Stimulated activated CD4-positive, alpha-beta T cell treated with anti-CD3 and anti-CD28 coated beads, Interleukin-15, amount 100 ng/mL, for 48 hours (primary cell): ENCODE measurements around the gene S100B.

ENCODE experiments used
- DNase-seq, 2 donors: peaks; one replicate each; pipeline ENCODE4 v3.0.0-alpha.2; 2020; ENCODE audit warnings: low read depth in 2 of 2

Gene S100B

GRCh38 chr21:46560568-46561444, 44.1 kb downstream of the S100B start:
- no peak for DNase-seq

- DNase-seq, result peak; percentile 47 to 53
Observed at GRCh38 chr21:46559291-46559983, 45.4 kb downstream of the S100B start.

GRCh38 chr21:46557919-46558392, 46.9 kb downstream of the S100B start:
- no peak for DNase-seq

GRCh38 chr21:46557469-46557868, 47.4 kb downstream of the S100B start:
- no peak for DNase-seq

- DNase-seq, result no peak
Observed at GRCh38 chr21:46556802-46557201, 48.1 kb downstream of the S100B start.

- no peak for DNase-seq
Observed at GRCh38 chr21:46555678-46556077, 49.2 kb downstream of the S100B start.

GRCh38 chr21:46555225-46555617, 49.7 kb downstream of the S100B start:
- DNase-seq, result no peak

GRCh38 chr21:46554431-46555224, 50.3 kb downstream of the S100B start:
- no peak for DNase-seq

GRCh38 chr21:46553993-46554392, 50.9 kb downstream of the S100B start:
- no peak for DNase-seq

- no peak for DNase-seq
Observed at GRCh38 chr21:46552865-46553379, 52.0 kb downstream of the S100B start.

- no peak for DNase-seq
Observed at GRCh38 chr21:46552274-46552673, 52.6 kb downstream of the S100B start.

- peak in 1 of 2 donors; percentile 41 for DNase-seq
Observed at GRCh38 chr21:46551636-46552241, 53.1 kb downstream of the S100B start.

- no peak for DNase-seq
Observed at GRCh38 chr21:46550116-46550941, 54.6 kb downstream of the S100B start.

- no peak for DNase-seq
Observed at GRCh38 chr21:46549650-46550049, 55.2 kb downstream of the S100B start.
